ENCODE measurements around the gene SH3PXD2B.
"Not testable (repeated sequence)": the region's sequence is repeated elsewhere in the genome, so short reads cannot be mapped to it uniquely, and the experiment has no call there.

The SH3PXD2B gene

DNA sequence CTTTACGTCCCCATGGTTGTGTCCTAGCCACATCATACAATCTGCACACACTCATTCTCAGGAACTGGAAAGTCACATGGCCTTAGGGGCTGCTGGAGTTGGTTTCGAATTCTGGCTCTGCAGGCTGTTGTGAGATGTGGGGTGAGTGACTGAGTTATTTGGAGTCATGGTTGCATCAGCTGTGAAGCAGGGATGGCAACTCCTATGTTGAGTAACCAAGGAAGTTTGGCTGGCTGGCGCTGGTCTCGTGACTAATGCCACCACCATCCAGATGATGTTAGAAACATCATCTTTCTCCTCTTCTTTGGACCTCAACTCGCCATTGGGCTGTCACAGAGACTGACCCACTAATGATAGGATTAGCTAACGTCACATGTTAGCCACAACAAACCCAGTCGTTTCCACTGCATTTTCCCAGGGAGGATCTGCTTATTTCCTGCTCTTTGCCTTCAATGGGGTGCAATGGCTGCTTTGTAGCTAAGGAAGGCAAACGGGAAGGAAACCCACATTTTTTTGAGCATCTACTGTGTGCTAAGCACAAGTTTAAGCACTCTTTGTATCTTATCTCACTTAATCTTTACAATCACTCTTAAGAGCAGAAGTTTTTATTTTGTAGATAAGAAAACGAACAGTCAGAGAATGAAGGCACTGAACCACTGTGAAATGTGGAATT, 92.6 kb downstream of the SH3PXD2B start:
- POLR2A ChIA-PET (ENCODE audit: low non-redundant PET): no interaction called here
- H3K27ac ChIP-seq: peak overlapping the region; percentile 90
- TF ChIP-seq, protein P1, sequence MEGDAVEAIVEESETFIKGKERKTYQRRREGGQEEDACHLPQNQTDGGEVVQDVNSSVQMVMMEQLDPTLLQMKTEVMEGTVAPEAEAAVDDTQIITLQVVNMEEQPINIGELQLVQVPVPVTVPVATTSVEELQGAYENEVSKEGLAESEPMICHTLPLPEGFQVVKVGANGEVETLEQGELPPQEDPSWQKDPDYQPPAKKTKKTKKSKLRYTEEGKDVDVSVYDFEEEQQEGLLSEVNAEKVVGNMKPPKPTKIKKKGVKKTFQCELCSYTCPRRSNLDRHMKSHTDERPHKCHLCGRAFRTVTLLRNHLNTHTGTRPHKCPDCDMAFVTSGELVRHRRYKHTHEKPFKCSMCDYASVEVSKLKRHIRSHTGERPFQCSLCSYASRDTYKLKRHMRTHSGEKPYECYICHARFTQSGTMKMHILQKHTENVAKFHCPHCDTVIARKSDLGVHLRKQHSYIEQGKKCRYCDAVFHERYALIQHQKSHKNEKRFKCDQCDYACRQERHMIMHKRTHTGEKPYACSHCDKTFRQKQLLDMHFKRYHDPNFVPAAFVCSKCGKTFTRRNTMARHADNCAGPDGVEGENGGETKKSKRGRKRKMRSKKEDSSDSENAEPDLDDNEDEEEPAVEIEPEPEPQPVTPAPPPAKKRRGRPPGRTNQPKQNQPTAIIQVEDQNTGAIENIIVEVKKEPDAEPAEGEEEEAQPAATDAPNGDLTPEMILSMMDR (conservative IDR thresholded peaks at IDR 0.05; ENCODE audit: low read depth): no peak
- CTCF ChIA-PET: interaction anchor here (1.2 kb wide), 1 partner anchor 8 kb away, joined by 4 read pairs; no protein-coding TSS in a partner anchor
- peak; percentile 97 for DNase-seq (ENCODE audit: low spot score)

DNA sequence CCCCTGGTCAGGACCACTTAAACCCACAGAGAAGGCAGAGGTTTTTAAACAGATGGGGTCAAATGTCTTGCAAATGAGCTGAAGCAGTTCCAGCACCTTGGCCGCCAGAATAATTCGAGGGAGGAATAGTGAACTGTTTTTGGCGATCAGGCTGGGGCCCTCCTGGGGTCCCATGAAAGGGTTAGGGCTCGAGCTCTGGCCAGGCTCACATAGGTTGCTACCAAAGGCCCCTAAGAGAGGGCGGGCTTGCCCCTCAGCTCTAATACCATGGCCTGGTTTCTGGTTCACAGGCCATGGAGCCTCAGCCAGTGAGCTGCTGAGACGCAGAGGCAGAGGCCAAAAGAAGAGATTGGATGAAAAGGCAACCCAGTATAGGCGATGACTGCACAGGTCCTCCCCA, 96.0 kb downstream of the SH3PXD2B start:
- ChIA-PET POLR2A (ENCODE audit: low non-redundant PET) (no interaction called here), CTCF (interaction anchor here (0.9 kb wide), 1 partner anchor 15 kb away, joined by 3 read pairs; no protein-coding TSS in a partner anchor)
- TF ChIP-seq, protein P1 (conservative IDR thresholded peaks at IDR 0.05; ENCODE audit: low read depth): no peak

DNA sequence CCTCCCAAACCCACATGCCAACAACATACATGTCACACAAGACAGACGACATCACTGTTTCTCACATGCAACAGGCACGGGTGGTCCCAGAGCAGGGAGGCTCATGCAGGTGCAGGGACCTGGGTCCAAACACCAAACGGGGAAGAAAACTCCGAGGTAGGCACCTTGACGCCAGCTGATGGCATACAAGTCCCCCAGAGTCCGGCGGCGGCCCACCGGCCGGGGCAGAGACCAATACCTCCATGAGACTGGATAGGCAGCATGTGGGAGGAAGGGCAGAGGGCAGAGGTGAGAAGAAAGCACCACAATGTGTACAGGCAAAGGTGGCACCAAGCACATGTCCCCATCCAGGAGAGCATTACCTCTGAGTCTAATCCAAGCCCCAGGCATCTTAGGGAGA, 97.8 kb downstream of the SH3PXD2B start:
- H3K27ac ChIP-seq: no peak overlapping the region
- DNase-seq (ENCODE audit: low spot score): no peak
- TF ChIP-seq, protein P1 (conservative IDR thresholded peaks at IDR 0.05; ENCODE audit: low read depth): no peak
- POLR2A ChIA-PET (ENCODE audit: low non-redundant PET): interaction anchor here (0.6 kb wide), 1 partner anchor 697 kb away, joined by 4 read pairs; no protein-coding TSS in a partner anchor
- CTCF ChIA-PET: interaction anchor here (0.6 kb wide), 1 partner anchor 249 kb away, joined by 4 read pairs; no protein-coding TSS in a partner anchor

More for the DNA sequence above, 96.0 kb downstream of the SH3PXD2B start:
- no peak for DNase-seq (ENCODE audit: low spot score)
- peak overlapping the region; percentile 21 for H3K27ac ChIP-seq

DNA sequence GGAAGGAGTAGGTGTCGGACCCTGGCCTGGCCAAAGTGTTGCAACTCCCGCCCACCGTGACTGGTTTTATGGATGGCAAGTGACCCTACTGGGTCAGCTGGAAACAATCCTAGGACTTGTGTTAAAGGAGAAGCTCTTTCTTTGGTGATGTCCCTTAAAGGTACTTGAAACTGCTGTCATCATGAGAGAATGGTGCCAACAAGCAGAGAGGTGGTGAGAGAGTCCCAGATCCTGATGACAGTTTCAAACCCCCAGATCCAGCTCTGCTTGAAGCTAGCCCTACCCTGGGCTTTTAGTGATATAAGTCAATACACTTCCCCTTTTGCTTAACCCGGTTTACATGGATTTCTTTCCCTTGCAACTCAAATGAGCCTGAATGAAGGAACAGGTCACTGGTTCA, 98.3 kb downstream of the SH3PXD2B start:
- ChIA-PET POLR2A (ENCODE audit: low non-redundant PET) (no interaction called here), CTCF (no interaction called here)
- no peak overlapping the region for H3K27ac ChIP-seq
- TF ChIP-seq, protein P1 (conservative IDR thresholded peaks at IDR 0.05; ENCODE audit: low read depth): no peak
- no peak for DNase-seq (ENCODE audit: low spot score)

- TF ChIP-seq, protein P1 (conservative IDR thresholded peaks at IDR 0.05; ENCODE audit: low read depth): no peak
- no peak overlapping the region; the same call in 1 of the 2 replicates for H3K27ac ChIP-seq
- ChIA-PET CTCF (no interaction called here), POLR2A (ENCODE audit: low non-redundant PET) (no interaction called here)
- DNase-seq (ENCODE audit: low spot score): no peak
Measured at GRCh38 chr5:172353846-172354245, 100.5 kb downstream of the SH3PXD2B start.

DNA sequence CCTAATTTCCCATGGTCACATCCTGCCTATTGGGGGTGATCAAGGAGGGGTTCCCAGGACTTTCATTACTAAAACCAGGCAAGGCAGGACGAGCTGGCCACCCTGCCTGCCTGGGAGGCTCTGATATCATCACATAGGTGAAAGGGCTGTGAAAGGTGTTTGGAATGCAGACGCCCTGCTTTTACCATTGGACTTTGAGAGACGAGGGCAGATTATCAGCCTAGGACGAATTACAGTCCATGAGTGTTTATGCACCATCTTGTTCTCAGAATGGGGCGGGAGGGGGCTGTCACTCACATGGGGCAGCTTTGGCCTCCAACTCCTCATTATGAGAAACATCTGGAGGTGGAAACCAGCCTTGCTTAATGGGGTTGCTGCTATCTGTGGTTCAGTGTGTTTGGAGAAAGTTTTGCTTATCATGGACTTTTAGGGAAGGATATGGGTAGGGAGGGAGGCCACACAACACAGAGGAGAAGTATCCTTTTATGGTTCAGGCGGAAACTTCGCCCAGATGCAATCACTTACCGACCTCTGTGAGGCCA, 101.0 kb downstream of the SH3PXD2B start:
- CTCF ChIA-PET: no interaction called here
- DNase-seq (ENCODE audit: low spot score): no peak
- TF ChIP-seq, protein P1 (conservative IDR thresholded peaks at IDR 0.05; ENCODE audit: low read depth): no peak
- POLR2A ChIA-PET (ENCODE audit: low non-redundant PET): no interaction called here
- no peak overlapping the region; the same call in 1 of the 2 replicates for H3K27ac ChIP-seq

GRCh38 chr5:172352526-172352925, 101.8 kb downstream of the SH3PXD2B start:
- POLR2A ChIA-PET (ENCODE audit: low non-redundant PET); CTCF ChIA-PET: not testable (repeated sequence)

More at GRCh38 chr5:172352526-172352925, 101.8 kb downstream of the SH3PXD2B start:
- not testable (repeated sequence) for DNase-seq (ENCODE audit: low spot score); H3K27ac ChIP-seq

Data from RWPE1 (cell line).